AG04450 (cell line): ENCODE measurements around the gene CCDC196. TPM values are rescaled to one million over a fixed set of nuclear protein-coding genes. Genes with fewer than 3 reads are reported as not detected.
"Not testable (repeated sequence)": the region's sequence is repeated elsewhere in the genome, so short reads cannot be mapped to it uniquely, and the experiment has no call there.

Experiments used
- CTCF ChIA-PET: fragments of 300-600, 350-600 bp; formaldehyde crosslinking; extraction: SDS; loops from one replicate; lab custom pipeline; 2022; ENCODE audit warnings: antibody characterized with exemption, inconsistent platforms; lab: Charles Lee
- POLR2A ChIA-PET: fragments of 350-600 bp; formaldehyde crosslinking; extraction: SDS; loops from one replicate; lab custom pipeline; 2021; ENCODE audit warnings: antibody characterized with exemption, inconsistent platforms; lab: Yijun Ruan, JAX
- DNase-seq: peaks from one replicate; pipeline ENCODE4 v3.0.0-alpha.2; 2011; ENCODE audit warnings: low read depth, low spot score
- H3K27ac ChIP-seq: one replicate; pipeline ENCODE4 v1.5.1; 2012; ENCODE audit warnings: low read depth, low read length, control low read depth
- H3K27me3 ChIP-seq: one replicate; pipeline ENCODE4 v1.6.0; 2012; ENCODE audit warnings: low read length; ENCODE audit not compliant: control insufficient read depth, insufficient read depth
- H3K4me3 ChIP-seq: 2 replicates; pipeline ENCODE4 v1.5.1; 2011; ENCODE audit warnings: mild to moderate bottlenecking, low read depth, low read length, control low read depth
- H3K9me3 ChIP-seq: 2 replicates; pipeline ENCODE4 v1.5.1; 2012; ENCODE audit warnings: low read length; ENCODE audit not compliant: control insufficient read depth, insufficient read depth
- CTCF ChIP-seq: IDR thresholded peaks from 2 replicates; pipeline ENCODE4 v1.5.1; 2011; ENCODE audit warnings: low read depth, low read length, control low read depth, inconsistent platforms
- polyA plus RNA-seq: library from polyadenylated mRNA; depleted of rRNA; stranded (reverse); fragments of >200 nt; gene quantifications from 2 replicates; pipeline ENCODE4 v1.2.3, GENCODE V29; 2011; rRNA removed

CCDC196 gene
- polyA plus RNA-seq, 1 experiment = not detected

GRCh38 chr14:66541627-66542026, 55.5 kb downstream of the CCDC196 start:
- no peak for DNase-seq
- no peak for TF ChIP-seq CTCF
- CTCF ChIA-PET = no interaction called here
- H3K4me3 ChIP-seq = no peak overlapping the region
- no peaks in the 10 kb centered on the region for H3K27me3 ChIP-seq
- H3K9me3 ChIP-seq = no peaks in the 10 kb centered on the region; the same call in 1 of the 2 replicates
- H3K27ac ChIP-seq = no peak overlapping the region
- POLR2A ChIA-PET = no interaction called here

GRCh38 chr14:66543996-66544395, 57.8 kb downstream of the CCDC196 start:
- H3K4me3 ChIP-seq = no peak overlapping the region
- no peaks in the 10 kb centered on the region; the same call in 1 of the 2 replicates for H3K9me3 ChIP-seq
- no peak for DNase-seq
- TF ChIP-seq CTCF = no peak
- POLR2A ChIA-PET = no interaction called here
- no peaks in the 10 kb centered on the region for H3K27me3 ChIP-seq
- CTCF ChIA-PET = no interaction called here
- no peak overlapping the region for H3K27ac ChIP-seq

GRCh38 chr14:66545191-66545590, 59.0 kb downstream of the CCDC196 start:
- CTCF ChIA-PET, POLR2A ChIA-PET: not testable (repeated sequence)

GRCh38 chr14:66545751-66546150, 59.6 kb downstream of the CCDC196 start:
- POLR2A ChIA-PET, H3K27ac ChIP-seq, H3K4me3 ChIP-seq, H3K9me3 ChIP-seq, CTCF ChIA-PET, H3K27me3 ChIP-seq, DNase-seq: not testable (repeated sequence)

More at GRCh38 chr14:66545191-66545590, 59.0 kb downstream of the CCDC196 start:
- H3K4me3 ChIP-seq, H3K9me3 ChIP-seq, H3K27ac ChIP-seq, H3K27me3 ChIP-seq, DNase-seq: not testable (repeated sequence)

Other genes starting within 250 kb of the CCDC196 start
- 7.4 and 7.7 TPM in 2 replicates for gene GPHN, start 21.8 kb downstream of the CCDC196 start, polyA plus RNA-seq